Retinal pigment epithelial cell (primary cell): ENCODE results near the gene MVB12B.

Experiments
- DNase-seq: peaks from one replicate; pipeline ENCODE4 v3.0.0-alpha.2; 2010; ENCODE audit warnings: low read depth
- H3K4me3 ChIP-seq: 2 replicates; pipeline ENCODE4 v1.5.1; 2011; ENCODE audit warnings: mild to moderate bottlenecking, low read length, control low read depth, moderate library complexity
- CTCF ChIP-seq: conservative IDR thresholded peaks from 2 replicates; pipeline ENCODE4 v1.5.1; 2011; ENCODE audit warnings: low read depth, low read length, control low read depth, inconsistent platforms

MVB12B gene

GRCh38 chr9:126518763-126519162, 192.1 kb downstream of the MVB12B start:
- TF ChIP-seq CTCF = no peak
- DNase-seq = no peak
- no peak overlapping the region for H3K4me3 ChIP-seq

GRCh38 chr9:126519660-126520420, 193.2 kb downstream of the MVB12B start:
- H3K4me3 ChIP-seq = no peak overlapping the region
- no peak for TF ChIP-seq CTCF
- no peak for DNase-seq

GRCh38 chr9:126520453-126520852, 193.8 kb downstream of the MVB12B start:
- H3K4me3 ChIP-seq = no peak overlapping the region
- DNase-seq = no peak
- no peak for TF ChIP-seq CTCF

- TF ChIP-seq CTCF = no peak
- H3K4me3 ChIP-seq = no peak overlapping the region
- no peak for DNase-seq
Observed at GRCh38 chr9:126521089-126521488, 194.5 kb downstream of the MVB12B start.

- TF ChIP-seq CTCF = no peak
- DNase-seq = no peak
- H3K4me3 ChIP-seq = no peak overlapping the region
Observed at GRCh38 chr9:126521551-126521950, 194.9 kb downstream of the MVB12B start.

GRCh38 chr9:126521976-126522590, 195.5 kb downstream of the MVB12B start:
- DNase-seq = no peak
- TF ChIP-seq CTCF = no peak
- no peak overlapping the region for H3K4me3 ChIP-seq

GRCh38 chr9:126522612-126523356, 196.2 kb downstream of the MVB12B start:
- TF ChIP-seq CTCF = no peak
- H3K4me3 ChIP-seq = no peak overlapping the region
- no peak for DNase-seq
